ENCODE results near the gene OGDH.

OGDH gene

DNA sequence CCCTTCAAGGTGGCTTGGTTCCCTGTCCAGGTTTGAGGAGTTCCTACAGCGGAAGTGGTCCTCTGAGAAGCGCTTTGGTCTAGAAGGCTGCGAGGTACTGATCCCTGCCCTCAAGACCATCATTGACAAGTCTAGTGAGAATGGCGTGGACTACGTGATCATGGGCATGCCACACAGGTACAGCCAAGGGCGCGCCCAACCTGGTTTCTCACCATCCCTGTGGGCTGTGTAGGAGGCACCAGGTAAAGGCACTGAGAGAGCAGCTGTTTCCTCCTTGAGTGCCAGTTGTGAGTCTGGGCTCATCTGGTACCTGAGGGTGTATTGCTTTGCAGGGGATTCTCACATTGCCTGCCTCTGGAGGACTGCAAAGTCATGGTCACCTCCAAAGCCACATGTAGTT is 68.0 kb downstream of the OGDH start:
- no peak overlapping the region for H3K4me3 ChIP-seq (ENCODE audit: low read length)
- DNase-seq (ENCODE audit: low read depth), result no peak
- TF ChIP-seq, protein P1, sequence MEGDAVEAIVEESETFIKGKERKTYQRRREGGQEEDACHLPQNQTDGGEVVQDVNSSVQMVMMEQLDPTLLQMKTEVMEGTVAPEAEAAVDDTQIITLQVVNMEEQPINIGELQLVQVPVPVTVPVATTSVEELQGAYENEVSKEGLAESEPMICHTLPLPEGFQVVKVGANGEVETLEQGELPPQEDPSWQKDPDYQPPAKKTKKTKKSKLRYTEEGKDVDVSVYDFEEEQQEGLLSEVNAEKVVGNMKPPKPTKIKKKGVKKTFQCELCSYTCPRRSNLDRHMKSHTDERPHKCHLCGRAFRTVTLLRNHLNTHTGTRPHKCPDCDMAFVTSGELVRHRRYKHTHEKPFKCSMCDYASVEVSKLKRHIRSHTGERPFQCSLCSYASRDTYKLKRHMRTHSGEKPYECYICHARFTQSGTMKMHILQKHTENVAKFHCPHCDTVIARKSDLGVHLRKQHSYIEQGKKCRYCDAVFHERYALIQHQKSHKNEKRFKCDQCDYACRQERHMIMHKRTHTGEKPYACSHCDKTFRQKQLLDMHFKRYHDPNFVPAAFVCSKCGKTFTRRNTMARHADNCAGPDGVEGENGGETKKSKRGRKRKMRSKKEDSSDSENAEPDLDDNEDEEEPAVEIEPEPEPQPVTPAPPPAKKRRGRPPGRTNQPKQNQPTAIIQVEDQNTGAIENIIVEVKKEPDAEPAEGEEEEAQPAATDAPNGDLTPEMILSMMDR (conservative IDR thresholded peaks at IDR 0.05; ENCODE audit: low read length), result no peak

DNA sequence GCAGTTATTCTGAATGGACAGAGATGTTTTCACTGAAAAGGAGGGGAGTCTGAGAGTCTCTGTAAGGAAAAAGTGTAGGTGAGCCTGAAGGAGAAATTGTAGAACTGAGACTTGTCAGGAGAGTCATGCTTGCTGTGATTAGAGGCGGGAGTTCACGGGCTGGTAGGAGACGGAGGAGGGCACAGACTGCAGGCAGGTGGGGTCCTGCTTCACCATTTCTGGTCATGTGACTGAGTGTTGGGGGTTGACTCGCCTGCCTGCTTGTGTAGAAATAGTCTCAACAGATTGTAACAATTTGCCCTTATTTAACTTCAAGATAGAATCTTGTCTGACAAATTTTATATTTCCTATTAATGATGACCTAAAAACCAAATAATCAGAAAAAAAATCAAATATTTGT is 70.3 kb downstream of the OGDH start:
- no peak overlapping the region for H3K4me3 ChIP-seq (ENCODE audit: low read length)
- no peak for DNase-seq (ENCODE audit: low read depth)
- TF ChIP-seq, protein P1 (conservative IDR thresholded peaks at IDR 0.05; ENCODE audit: low read length), result no peak

DNA sequence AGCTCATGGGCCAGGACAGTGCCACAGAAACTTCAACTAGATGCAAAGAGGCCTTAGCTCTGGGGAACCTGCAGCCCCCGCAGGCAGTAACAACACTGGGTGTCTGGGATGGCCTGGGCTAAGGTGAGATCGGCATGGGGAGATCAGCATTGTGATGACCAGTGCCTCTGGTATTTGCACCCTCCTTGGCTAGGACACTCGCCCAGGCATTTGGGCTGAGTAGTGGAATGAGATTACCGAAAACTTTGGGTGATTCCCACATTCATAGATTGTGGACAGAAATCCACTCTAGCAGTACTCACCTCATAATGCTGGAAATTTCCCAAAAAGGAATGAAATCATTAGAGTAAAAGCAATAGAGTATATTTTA is 71.7 kb downstream of the OGDH start:
- DNase-seq (ENCODE audit: low read depth), result peak; percentile 75
- TF ChIP-seq, protein P1 (conservative IDR thresholded peaks at IDR 0.05; ENCODE audit: low read length), result no peak
- H3K4me3 ChIP-seq (ENCODE audit: low read length), result no peak overlapping the region

DNA sequence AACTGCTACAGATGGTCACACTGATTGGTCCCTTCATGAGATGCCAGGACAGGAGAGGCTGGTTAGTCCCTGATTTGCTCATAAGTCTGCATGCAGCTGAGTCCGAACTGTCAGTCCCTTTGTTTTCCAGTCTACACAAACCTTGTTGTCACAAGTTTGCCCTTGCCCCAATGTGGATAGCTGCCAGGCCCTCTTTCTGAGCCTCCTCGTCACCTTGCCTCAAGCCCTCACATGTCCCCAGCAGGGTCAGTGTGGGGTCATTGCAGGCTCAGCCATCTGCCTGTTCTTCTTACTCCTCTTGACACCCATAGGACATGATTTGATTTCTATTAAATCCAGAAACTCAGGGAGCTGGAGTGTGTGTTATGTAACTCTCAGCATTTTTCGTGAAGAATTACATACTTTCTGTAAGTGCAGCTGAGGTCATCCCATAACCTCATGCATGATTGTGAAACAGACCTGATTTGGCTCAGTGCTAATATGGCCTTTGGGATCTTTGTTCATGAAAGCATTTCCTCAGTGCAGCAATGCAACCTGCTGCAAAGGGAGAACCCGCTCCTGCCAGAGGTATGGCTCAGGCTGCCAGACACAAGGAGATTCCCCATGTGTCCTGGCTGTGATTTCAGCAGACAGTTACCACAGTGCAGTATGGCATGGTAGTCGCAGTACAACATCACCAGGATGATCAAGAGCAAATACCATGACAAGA is 72.2 kb downstream of the OGDH start:
- H3K4me3 ChIP-seq (ENCODE audit: low read length), result no peak overlapping the region
- TF ChIP-seq, protein P1 (conservative IDR thresholded peaks at IDR 0.05; ENCODE audit: low read length), result no peak
- DNase-seq (ENCODE audit: low read depth), result peak; percentile 95

DNA sequence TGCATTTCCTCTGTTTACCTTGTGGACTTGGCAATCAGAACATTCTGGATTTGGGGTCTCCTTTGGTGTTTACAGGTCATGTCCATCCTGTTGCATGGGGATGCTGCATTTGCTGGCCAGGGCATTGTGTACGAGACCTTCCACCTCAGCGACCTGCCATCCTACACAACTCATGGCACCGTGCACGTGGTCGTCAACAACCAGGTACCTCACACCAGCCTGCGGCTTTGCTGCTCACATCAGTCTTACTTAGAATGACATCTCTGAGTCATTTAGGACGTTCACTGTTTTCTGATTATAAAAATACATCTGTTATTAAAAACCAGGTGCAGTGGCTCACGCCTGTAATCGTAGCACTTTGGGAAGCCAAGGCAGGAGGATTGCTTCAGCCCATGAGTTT is 75.2 kb downstream of the OGDH start:
- no peak for DNase-seq (ENCODE audit: low read depth)
- TF ChIP-seq, protein P1 (conservative IDR thresholded peaks at IDR 0.05; ENCODE audit: low read length), result no peak

DNA sequence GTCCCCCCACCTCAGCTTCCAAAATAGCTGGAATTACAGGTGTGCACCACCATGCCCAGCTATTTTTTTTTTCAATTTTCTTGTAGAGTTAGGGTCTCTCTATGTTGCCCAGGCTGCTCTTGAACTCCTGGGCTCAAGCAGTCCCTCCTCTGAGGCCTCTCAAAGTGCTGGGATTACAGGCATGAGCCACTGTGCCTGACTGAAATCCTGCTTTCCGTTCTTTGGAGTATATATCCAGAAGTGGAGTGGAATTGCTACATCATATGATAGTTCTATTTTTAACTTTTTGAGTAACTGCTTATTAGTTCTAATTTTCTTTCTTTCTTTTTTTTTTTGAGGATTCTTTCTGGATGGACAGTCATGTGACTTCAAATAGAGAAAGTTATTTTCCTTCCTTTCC is 79.3 kb downstream of the OGDH start:
- DNase-seq (ENCODE audit: low read depth), result no peak
- TF ChIP-seq, protein P1 (conservative IDR thresholded peaks at IDR 0.05; ENCODE audit: low read length), result no peak
- no peak overlapping the region for H3K4me3 ChIP-seq (ENCODE audit: low read length)

More for the DNA sequence above, 75.2 kb downstream of the OGDH start:
- H3K4me3 ChIP-seq (ENCODE audit: low read length), result no peak overlapping the region

DNA sequence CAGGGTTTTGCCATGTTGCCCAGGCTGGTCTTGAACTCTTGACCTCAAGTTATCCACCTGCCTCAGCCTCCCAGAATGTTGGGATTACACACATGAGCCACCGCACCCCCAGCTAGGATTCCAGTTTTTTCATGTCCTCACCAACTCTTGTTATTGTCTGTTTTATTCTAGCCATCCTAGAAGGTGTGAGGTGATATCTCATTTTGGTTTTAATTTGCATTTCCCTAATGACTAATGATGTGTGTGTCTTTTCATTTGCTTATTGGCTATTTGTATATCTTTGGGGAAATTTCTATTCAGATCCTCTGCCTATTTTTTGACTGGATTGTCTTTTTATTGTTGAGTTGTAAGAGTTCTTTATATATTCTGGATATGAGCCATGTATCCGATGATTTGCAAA is 83.0 kb downstream of the OGDH start:
- no peak for DNase-seq (ENCODE audit: low read depth)
- TF ChIP-seq, protein P1 (conservative IDR thresholded peaks at IDR 0.05; ENCODE audit: low read length), result no peak
- no peak overlapping the region for H3K4me3 ChIP-seq (ENCODE audit: low read length)

Measured in AG10803 (cell line).